ENCODE data around the gene RALGPS1. TPM values are rescaled to one million over a fixed set of nuclear protein-coding genes. Genes with fewer than 3 reads are reported as not detected.

Gene RALGPS1
- total and polyA plus RNA-seq, 2 of the 8 experiments (the other 6 are each of a cell fraction or from before 2014, with no cell fraction given), result 20.0 to 23.5 TPM

GRCh38 chr9:127135056-127135745 is 220.6 kb downstream of the RALGPS1 start:
- Histone ChIP-seq H2BK12ac (ENCODE audit: low read depth, low read length) (no peak overlapping the region), H4K20me1 (replicated peaks in 1 of 2; ENCODE audit: control insufficient read depth in 1 of 2, insufficient read depth in 2 of 2, low read length in 2 of 2) (peaks cover 0 to 3% of the 10 kb centered on the region in 2 experiments), H3K27me3 (replicated peaks in 1 of 4; ENCODE audit: control insufficient read depth in 3 of 4, extremely low read depth in 1 of 4, insufficient read depth in 3 of 4, low read length in 3 of 4) (no peaks in the 10 kb centered on the region; a peak in 2 of 7 replicates), H3K14ac (ENCODE audit: insufficient read length) (no peak overlapping the region), H3K4me1 (replicated peaks in 1 of 4; ENCODE audit: control insufficient read depth in 3 of 4, insufficient read depth in 4 of 4, low read length in 3 of 4) (peaks cover 7 to 16% (median 12%) of the 10 kb centered on the region in 4 experiments), H2AK5ac (ENCODE audit: low read depth, low read length) (no peak overlapping the region), H3K4me2 (ENCODE audit: insufficient read depth in 1 of 2, low read depth in 2 of 2, low read length in 2 of 2) (no peak overlapping the region), H3K4ac (replicated peaks; ENCODE audit: insufficient read length, low read depth, low read length) (no peak overlapping the region), H3K36me3 (ENCODE audit: control insufficient read depth in 2 of 4, insufficient read depth in 4 of 4, low read length in 3 of 4) (no peaks in the 10 kb centered on the region), H3K23me2 (ENCODE audit: low read depth, low read length) (no peaks in the 10 kb centered on the region), H4K5ac (ENCODE audit: insufficient read length, low read depth, low read length) (no peak overlapping the region), H3K4me3 (ENCODE audit: extremely low read depth in 1 of 4, insufficient read depth in 2 of 4, low read depth in 3 of 4, low read length in 4 of 4) (no peak overlapping the region), H3K56ac (replicated peaks; ENCODE audit: insufficient read length, low read depth, low read length) (no peak overlapping the region), H3K79me2 (ENCODE audit: control insufficient read depth in 1 of 2, insufficient read depth in 2 of 2, low read length in 2 of 2) (no peaks in the 10 kb centered on the region), H3K18ac (ENCODE audit: extremely low read depth, low read length) (no peak overlapping the region), H3K23ac (ENCODE audit: insufficient read length) (no peak overlapping the region), H2BK120ac (replicated peaks; ENCODE audit: low read depth, low read length) (no peak overlapping the region), H2AFZ (ENCODE audit: low read length) (no peak overlapping the region), H2BK15ac (ENCODE audit: low read length) (no peak overlapping the region), H4K8ac (ENCODE audit: extremely low read depth, insufficient read depth, low read length) (no peak overlapping the region), H3K79me1 (ENCODE audit: low read depth, low read length) (no peaks in the 10 kb centered on the region), H3K9ac (replicated peaks in 1 of 4; ENCODE audit: extremely low read depth in 1 of 4, low read depth in 3 of 4, low read length in 3 of 4) (no peak overlapping the region), H4K91ac (replicated peaks; ENCODE audit: insufficient read length, low read length) (no peak overlapping the region), H3K9me3 (ENCODE audit: insufficient read depth in 2 of 2, low read depth in 1 of 2, low read length in 1 of 2) (no peaks in the 10 kb centered on the region), H2BK20ac (ENCODE audit: low read length) (no peak overlapping the region), H2BK5ac (ENCODE audit: low read depth, low read length) (no peak overlapping the region; the same call in 1 of the 2 replicates), H3K27ac (ENCODE audit: low read depth, low read length) (no peak overlapping the region)
- FAIRE-seq (no peak), DNase-seq (ENCODE audit: low read depth in 1 of 2, low spot score in 2 of 2) (no peak)
- no peak for TF ChIP-seq GABPA (IDR thresholded peaks at IDR 0.05; ENCODE audit: borderline replicate concordance, insufficient read depth, low read length)
- no peak for TF ChIP-seq TBP (IDR thresholded peaks at IDR 0.05; ENCODE audit: low read depth, low read length)
- TF ChIP-seq RFX5 (IDR thresholded peaks at IDR 0.05; ENCODE audit: borderline replicate concordance, low read depth, low read length), result no peak
- TF ChIP-seq CHD1 (IDR thresholded peaks at IDR 0.05; ENCODE audit: low read depth, low read length), result no peak
- TF ChIP-seq SIX5 (IDR thresholded peaks at IDR 0.05; ENCODE audit: low read depth, low read length), result no peak
- TF ChIP-seq ASH2L (IDR thresholded peaks at IDR 0.05; ENCODE audit: low read length), result no peak
- no peak for TF ChIP-seq CBX5 (IDR thresholded peaks at IDR 0.05; ENCODE audit: low read depth, low read length)
- TF ChIP-seq NANOG (IDR thresholded peaks at IDR 0.05; ENCODE audit: insufficient read depth, low read depth, low read length, poor library complexity, severe bottlenecking), result no peak
- TF ChIP-seq YY1 (IDR thresholded peaks at IDR 0.05; ENCODE audit: low read depth, low read length), result no peak
- TF ChIP-seq SP2 (IDR thresholded peaks at IDR 0.05; ENCODE audit: low read length), result no peak
- TF ChIP-seq SP4 (IDR thresholded peaks at IDR 0.05; ENCODE audit: low read length), result no peak
- POLR2A ChIA-PET (ENCODE audit: partially characterized antibody), result interaction anchor here (0.6 to 2.1 kb wide), 4 partner anchors 12 to 420 kb away, joined by 3 to 7 read pairs (median 4); no protein-coding TSS in a partner anchor
- CTCF ChIA-PET (ENCODE audit: partially characterized antibody), result interaction anchor here (1.3 to 2.4 kb wide), 5 partner anchors 12 to 170 kb away, joined by 3 to 11 read pairs (median 5); no protein-coding TSS in a partner anchor
- WGBS, 2 experiments (ENCODE audit: extremely low coverage in 1 of 2, insufficient coverage in 1 of 2, insufficient read length in 1 of 2, insufficient replicate concordance in 2 of 2, low coverage in 1 of 2, low lambda C conversion rate in 2 of 2, missing lambda C conversion rate in 1 of 2), result 99% methylated on average over 4 of the region's 4 CpGs; no CpG with 5 or more reads in 1 of the 2 experiments

All from H1 (cell line).